Skin epidermis (tissue), 12 donors: Measurements from ENCODE around the gene FILIP1L.
A peak's percentile ranks its signal among the peaks of the same experiment; 100 is the strongest.

ENCODE experiments used
- H3K27ac ChIP-seq, 21 experiments: fragments of 200-600 bp; sonication (generic) in 11 of 21; one replicate each; pipeline ENCODE4 v1.5.0; 2020; ENCODE audit warnings: mild to moderate bottlenecking in 3 of 21, inconsistent platforms in 2 of 21, moderate library complexity in 2 of 21
- H3K4me3 ChIP-seq, 7 experiments: fragments of 200-600 bp; sonication (generic) in 2 of 7; one replicate each; pipeline ENCODE4 v1.5.0; 2020; ENCODE audit warnings: inconsistent platforms in 2 of 7, mild to moderate bottlenecking in 2 of 7, moderate library complexity in 1 of 7

FILIP1L gene

GRCh38 chr3:100128565-100128964 lies 14.3 kb upstream of the FILIP1L start:
- Histone ChIP-seq H3K4me3 (no peak overlapping the region), H3K27ac (no peak overlapping the region)

- Histone ChIP-seq H3K27ac (no peak overlapping the region), H3K4me3 (no peak overlapping the region)
These were observed 13.5 kb upstream of the FILIP1L start for GRCh38 chr3:100127792-100128191.

GRCh38 chr3:100125161-100125938 lies 11.0 kb upstream of the FILIP1L start:
- Histone ChIP-seq H3K27ac (no peak overlapping the region), H3K4me3 (no peak overlapping the region)

DNA sequence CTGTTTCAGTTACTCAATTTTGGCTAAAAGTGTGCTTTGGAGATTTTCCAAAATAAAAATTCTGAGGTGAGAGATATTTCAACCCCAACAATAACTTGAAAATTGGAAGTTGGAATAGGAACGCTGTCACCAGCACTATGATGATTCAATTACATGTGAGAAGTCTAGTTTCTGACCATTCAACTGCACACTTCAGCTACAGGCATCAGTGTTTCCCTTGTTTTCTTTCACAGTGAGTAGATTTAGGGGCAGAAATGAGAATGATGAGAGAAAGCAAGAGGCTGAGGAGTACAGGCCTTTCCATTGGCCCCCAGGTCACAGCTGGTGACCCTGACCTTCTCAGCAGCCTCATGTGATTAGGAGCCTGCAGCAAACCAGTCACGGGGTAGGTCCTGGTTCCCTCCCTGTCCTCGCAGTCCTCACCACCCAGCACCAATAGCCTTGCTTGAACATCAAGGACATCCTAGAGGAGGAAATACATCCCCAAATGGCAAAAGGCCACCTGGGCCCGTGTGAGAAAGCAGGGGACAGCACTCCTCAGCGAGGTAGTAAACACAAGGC lies 10.0 kb upstream of the FILIP1L start:
- Histone ChIP-seq H3K27ac (no peak overlapping the region), H3K4me3 (no peak overlapping the region)

GRCh38 chr3:100123112-100123511 lies 8.8 kb upstream of the FILIP1L start:
- Histone ChIP-seq H3K27ac (no peak overlapping the region), H3K4me3 (no peak overlapping the region)

DNA sequence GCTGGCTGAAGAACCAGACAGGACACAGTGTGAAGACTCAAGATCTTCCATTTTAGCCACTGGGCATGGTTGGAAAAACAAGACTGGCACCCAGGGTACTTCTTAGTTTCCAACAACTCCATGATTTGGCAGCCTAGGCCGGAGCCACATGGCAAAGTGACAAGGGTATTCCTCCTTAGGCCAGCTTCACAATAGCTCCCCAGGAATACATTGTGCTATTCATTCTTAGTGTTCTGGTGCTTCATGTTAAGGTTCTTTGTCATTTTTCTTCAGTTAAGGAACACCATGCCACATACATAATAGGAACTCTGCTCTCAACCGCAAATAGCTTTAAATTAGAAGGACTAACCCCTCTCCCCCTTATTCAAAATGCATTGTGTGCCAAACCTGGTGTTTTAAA lies 8.0 kb upstream of the FILIP1L start:
- Histone ChIP-seq H3K4me3 (no peak overlapping the region), H3K27ac (peak overlapping the region in 1 of 21 experiments; percentile 27)

GRCh38 chr3:100120693-100121092 lies 6.4 kb upstream of the FILIP1L start:
- H3K27ac ChIP-seq: no peak overlapping the region
- H3K4me3 ChIP-seq: no peak overlapping the region

GRCh38 chr3:100120012-100120411 lies 5.7 kb upstream of the FILIP1L start:
- no peak overlapping the region for H3K27ac ChIP-seq
- H3K4me3 ChIP-seq: no peak overlapping the region

DNA sequence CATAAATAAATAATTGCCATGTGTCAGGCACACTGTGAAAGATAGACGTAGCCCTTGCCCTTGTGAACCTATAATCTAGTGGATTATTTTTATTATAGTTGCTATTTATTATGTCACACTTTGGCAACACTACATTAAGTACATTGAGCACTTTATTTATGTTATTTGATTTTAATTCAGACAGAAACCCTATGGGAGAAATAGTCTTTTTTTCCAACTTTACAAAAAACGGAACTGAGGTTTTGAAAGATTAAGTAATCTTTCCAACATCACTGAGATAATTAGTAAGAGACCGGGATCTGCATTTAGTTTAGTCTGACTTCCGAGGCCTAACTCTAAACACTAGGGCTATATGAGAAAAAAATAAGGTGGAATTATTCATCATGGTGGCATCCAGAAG lies 2.8 kb upstream of the FILIP1L start:
- Histone ChIP-seq H3K27ac (no peak overlapping the region), H3K4me3 (no peak overlapping the region)

- Histone ChIP-seq H3K27ac (no peak overlapping the region), H3K4me3 (no peak overlapping the region)
These were observed 433 bp downstream of the FILIP1L start for GRCh38 chr3:100113723-100114412.

DNA sequence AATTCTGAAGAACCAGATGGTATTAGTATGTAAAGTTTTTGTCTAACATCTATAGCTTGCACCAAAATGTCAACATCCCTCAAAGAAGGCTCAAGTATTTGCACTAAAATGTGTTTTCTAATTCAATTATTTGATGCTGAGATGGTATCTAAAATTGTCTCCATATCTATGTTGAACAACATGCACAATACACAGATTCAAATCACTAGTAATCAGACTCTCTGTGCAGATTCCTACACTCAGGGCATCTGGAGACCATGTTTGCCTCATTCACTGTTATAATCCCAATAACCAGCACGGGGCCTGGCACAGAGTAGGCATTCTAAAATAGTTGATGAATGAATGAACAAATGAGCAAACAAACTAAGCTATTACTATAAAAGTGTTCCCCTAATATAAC lies 2.6 kb downstream of the FILIP1L start:
- Histone ChIP-seq H3K27ac (no peak overlapping the region), H3K4me3 (no peak overlapping the region)

- no peak overlapping the region for H3K27ac ChIP-seq
- no peak overlapping the region for H3K4me3 ChIP-seq
These were observed 4.1 kb downstream of the FILIP1L start for GRCh38 chr3:100110162-100110561.

- Histone ChIP-seq H3K27ac (no peak overlapping the region), H3K4me3 (no peak overlapping the region)
These were observed 5.7 kb downstream of the FILIP1L start for GRCh38 chr3:100108464-100109079.

GRCh38 chr3:100107221-100107814 lies 7.0 kb downstream of the FILIP1L start:
- Histone ChIP-seq H3K4me3 (no peak overlapping the region), H3K27ac (peak overlapping the region in 3 of 21 experiments; percentile 9 to 28 (median 16))

GRCh38 chr3:100106531-100107141 lies 7.7 kb downstream of the FILIP1L start:
- Histone ChIP-seq H3K4me3 (no peak overlapping the region), H3K27ac (peak overlapping the region in 3 of 21 experiments; percentile 9 to 17 (median 16))

- H3K4me3 ChIP-seq: no peak overlapping the region
- H3K27ac ChIP-seq: peak overlapping the region in 2 of 21 experiments; percentile 2 to 17
These were observed 8.2 kb downstream of the FILIP1L start for GRCh38 chr3:100106094-100106493.

GRCh38 chr3:100105501-100105900 lies 8.8 kb downstream of the FILIP1L start:
- Histone ChIP-seq H3K27ac (peak overlapping the region in 4 of 21 experiments; percentile 2 to 33 (median 21)), H3K4me3 (no peak overlapping the region)

DNA sequence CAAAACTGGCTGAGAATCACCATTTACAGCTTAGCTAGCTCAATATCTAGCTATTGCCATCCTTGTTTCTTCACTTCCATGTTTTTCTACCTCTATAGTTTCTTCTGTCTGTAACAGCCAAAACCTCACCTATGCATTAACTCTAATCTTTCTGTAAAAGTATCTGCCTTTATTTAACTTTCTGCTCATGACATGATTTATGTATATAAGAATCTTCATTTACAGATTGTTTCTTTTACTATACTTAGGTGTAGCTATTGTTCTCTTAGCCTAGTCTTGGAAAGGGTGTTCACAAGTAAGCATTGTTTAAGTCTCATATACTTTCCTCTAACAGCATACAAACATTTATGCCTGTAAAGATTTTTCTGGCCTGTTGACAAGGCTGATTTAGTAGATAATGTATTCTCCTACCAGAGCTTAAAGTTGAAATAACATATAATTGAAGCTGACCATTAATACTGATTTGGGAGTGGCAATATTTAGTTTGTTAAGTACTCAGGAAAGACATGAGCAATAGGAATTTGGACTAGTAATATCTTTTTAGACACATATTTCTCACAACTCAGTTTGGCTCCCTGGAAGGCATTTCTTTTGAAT lies 9.4 kb downstream of the FILIP1L start:
- peak overlapping the region in 1 of 21 experiments; percentile 22 for H3K27ac ChIP-seq

DNA sequence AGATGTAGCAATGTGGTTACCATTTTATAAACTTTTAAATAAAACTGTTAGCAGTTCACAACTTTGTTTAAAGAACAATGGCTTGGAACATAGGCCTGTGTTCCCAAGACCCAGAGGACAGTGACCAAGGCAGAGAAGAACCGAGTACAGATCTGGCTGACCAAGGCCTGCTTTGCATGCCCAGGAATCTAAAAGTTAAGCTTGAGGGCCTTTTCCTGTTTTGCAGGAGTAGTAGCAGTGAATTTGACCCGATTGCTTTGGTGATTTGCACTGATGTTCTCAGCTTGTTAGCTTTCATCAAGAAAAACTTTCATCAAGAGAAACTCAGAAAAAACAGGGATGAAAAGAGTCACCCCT lies 9.9 kb downstream of the FILIP1L start:
- no peak overlapping the region for H3K27ac ChIP-seq

More for the DNA sequence above, 9.4 kb downstream of the FILIP1L start:
- no peak overlapping the region for H3K4me3 ChIP-seq

More for the DNA sequence above, 9.9 kb downstream of the FILIP1L start:
- H3K4me3 ChIP-seq: no peak overlapping the region
